Motor neuron (in vitro differentiated cells): ENCODE results near the gene ARHGAP19. TPM values are rescaled to one million over a fixed set of nuclear protein-coding genes. Genes with fewer than 3 reads are reported as not detected.

Experiments
- ATAC-seq, 8 experiments: fragments of 200-7000 bp; cut with Tn5 transposase; replicated peaks in 6 of 8; 2 replicates each; pipeline ENCODE4 v1.8.0; 2021; ENCODE audit warnings: mild to moderate bottlenecking in 8 of 8, moderate library complexity in 8 of 8
- H3K27ac ChIP-seq, 2 donors: fragments of 250-450 bp; sonication (Bioruptor Pico); 2 replicates each; pipeline ENCODE4 v1.9.0; 2021; ENCODE audit warnings: antibody characterized with exemption in 2 of 2, mild to moderate bottlenecking in 2 of 2, moderate library complexity in 1 of 2
- H3K4me1 ChIP-seq, 2 donors: fragments of 250-450 bp; sonication (Bioruptor Pico); replicated peaks in 1 of 2; 2 replicates each; pipeline ENCODE4 v1.6.1; 2021; ENCODE audit warnings: antibody characterized with exemption in 2 of 2, mild to moderate bottlenecking in 2 of 2, moderate library complexity in 1 of 2
- H3K4me3 ChIP-seq, 5 donors: fragments of 250-450 bp; sonication (Bioruptor Pico); 2 replicates each; pipeline ENCODE4 v1.9.0; 2021; ENCODE audit warnings: antibody characterized with exemption in 5 of 5, mild to moderate bottlenecking in 5 of 5, moderate library complexity in 4 of 5
- WGBS, 10 experiments: fragments of 450-650 bp; shearing (Covaris generic); methylation state at CpG; one replicate each; pipeline ENCODE4 v1.0.0; 2022; 5-methylcytosine and 5-hydroxymethylcytosine counted together
- in situ Hi-C, 9 experiments: fragments of 400-800 bp; cut with MboI; loops; one replicate each; pipeline ENCODE4 v1.15.0; 2021; ENCODE audit warnings: low sequenced_read_pairs in 9 of 9, low pct_unique_long_range_greater_than_20kb in 2 of 9; ENCODE audit not compliant: unreplicated experiment in 9 of 9
- total RNA-seq, 8 experiments: library from RNA; unstranded; fragments of 300-600 nt; gene quantifications; 2 replicates each; pipeline versions ENCODE4 v1.2.3 to v1.2.4, GENCODE V29; 2022

The ARHGAP19 gene
- total RNA-seq, 8 experiments from 2014 or later: 2.4 to 18.0 (median 11.9) TPM

DNA sequence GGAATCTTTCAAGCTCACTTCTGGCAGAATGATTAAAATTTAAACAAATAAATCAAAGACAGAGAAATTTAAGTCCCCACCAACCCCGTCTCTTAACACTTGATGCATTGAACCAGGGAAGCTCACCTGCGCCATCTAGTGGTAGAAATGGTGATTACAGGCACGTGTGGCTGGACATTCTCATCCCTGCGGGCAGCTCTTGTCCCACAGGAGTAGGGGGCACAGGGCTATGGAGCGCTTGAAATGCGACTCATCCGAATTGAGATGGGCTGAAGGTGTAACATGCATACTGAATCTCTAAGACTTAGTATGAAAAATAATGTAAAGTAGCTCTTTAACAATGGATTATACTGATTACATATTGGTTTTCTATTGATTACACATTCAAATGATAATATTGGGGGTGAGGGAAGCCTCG, 81.9 kb downstream of the ARHGAP19 start:
- 3 to 33% (median 12%) methylated on average over 1 to 7 of the region's 8 CpGs; no CpG with 5 or more reads in 2 of the 10 experiments for WGBS, 10 experiments
- in situ Hi-C loops: loop anchor here in 4 of 9 experiments (10.0 to 25.0 kb wide), 4 partner anchors 136 to 823 kb away; no protein-coding TSS in a partner anchor
- no peak overlapping the region for H3K4me3 ChIP-seq
- peak in 7 of 8 experiments; percentile 51 to 89 (median 73) for ATAC-seq
- H3K27ac ChIP-seq: no peak overlapping the region
- peaks cover 0 to 2% of the 10 kb centered on the region in 2 donors for H3K4me1 ChIP-seq

DNA sequence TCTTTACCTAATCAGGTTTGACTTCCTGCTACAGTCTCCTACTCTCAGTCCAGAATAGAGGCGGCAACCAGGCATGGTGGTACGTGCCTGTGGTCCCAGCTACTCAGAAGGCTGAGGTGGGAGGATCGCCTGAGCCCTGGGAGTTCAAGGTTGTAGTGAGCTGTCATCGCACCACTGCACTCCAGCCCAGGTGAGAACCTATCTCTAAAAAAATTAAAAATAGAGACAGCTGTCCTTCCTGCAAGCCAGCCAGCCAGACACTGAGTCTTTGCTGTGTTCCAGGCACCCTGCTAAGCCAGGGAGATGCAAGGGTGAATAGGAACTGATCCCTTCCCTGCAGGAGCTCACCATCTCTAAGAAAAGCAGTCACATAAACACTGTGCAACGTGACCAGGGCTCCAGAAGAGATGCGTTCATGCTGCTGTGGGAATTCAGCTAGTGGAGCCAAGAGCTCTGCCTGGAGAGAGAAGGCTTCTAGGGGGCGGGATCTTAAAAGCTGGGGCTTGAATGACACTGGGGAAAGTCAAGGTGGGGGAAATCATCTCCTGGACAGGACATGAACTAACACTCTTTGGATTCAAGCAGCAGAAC, 84.6 kb downstream of the ARHGAP19 start:
- Histone ChIP-seq H3K4me3 (no peak overlapping the region), H3K4me1 (peaks cover 0 to 2% of the 10 kb centered on the region in 2 donors), H3K27ac (no peak overlapping the region)
- 0 to 68% (median 57%) methylated on average over 1 to 3 of the region's 7 CpGs; no CpG with 5 or more reads in 3 of the 10 experiments for WGBS, 10 experiments
- in situ Hi-C loops: loop anchor here in 6 of 9 experiments (10.0 to 25.0 kb wide), 4 partner anchors 133 to 821 kb away; no protein-coding TSS in a partner anchor
- ATAC-seq: peak in 2 of 8 experiments; percentile 26 to 33

DNA sequence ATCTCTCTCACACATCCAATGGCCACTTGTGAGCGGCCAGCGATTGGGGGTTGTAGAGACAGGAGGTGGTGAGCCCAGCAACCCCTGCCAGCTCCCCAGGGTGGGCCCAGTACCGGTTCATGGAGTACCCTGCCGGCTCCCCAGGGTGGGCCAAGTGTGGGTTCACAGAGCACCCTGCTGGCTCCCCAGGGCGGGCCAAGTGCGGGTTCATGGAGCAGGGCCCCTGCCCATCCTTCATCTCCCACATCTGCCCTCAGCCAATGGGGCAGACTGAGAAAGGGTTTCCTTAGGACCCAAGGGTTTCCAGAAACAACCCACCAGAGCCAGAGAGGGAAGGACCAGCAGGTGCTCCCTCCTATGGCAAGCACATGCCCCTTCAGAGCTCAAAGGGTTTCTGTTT, 85.3 kb downstream of the ARHGAP19 start:
- 80 to 100% (median 96%) methylated on average over 2 of the region's 6 CpGs; no CpG with 5 or more reads in 6 of the 10 experiments for WGBS, 10 experiments

DNA sequence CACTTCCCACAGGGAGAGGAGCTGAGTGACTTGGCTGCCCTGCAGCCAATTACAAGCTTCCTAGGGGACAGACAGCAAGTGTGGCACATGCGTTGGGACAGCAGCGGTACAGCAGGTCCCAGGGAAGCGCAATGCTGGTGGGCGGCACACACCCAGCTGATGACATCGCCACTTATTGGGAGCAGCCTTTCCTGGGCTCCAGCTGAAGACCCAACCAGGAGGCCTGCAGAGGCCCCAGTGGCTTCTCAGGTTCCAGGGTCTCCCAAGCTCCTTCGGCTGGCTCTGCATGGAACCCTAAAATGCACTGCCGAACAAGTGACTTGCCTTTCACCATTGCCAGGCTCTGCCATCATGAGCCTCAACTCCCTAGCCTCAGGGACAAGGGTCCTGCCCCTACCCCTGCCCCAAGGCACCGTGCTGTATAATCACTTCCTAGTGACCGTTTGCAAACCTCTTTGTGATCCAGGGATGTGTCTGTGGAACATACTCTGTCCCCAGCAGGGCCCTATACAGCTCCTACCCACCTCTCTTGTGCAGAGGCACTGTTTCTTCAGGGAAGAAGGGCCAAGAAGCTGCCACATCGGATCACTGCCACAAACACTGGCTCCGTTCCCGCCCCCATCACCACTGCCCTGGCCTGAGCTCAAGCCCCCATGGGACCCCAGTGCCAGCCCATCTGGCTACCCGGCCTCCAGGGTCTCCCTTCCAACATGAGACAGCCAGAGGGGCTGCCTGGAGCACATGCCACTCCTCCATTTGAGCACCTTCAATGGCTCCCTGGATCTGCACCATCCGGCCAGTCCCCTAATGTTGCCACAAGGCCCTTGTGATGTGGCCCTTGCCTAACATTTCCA, 87.4 kb downstream of the ARHGAP19 start:
- Histone ChIP-seq H3K4me1 (no peaks in the 10 kb centered on the region), H3K4me3 (no peak overlapping the region), H3K27ac (no peak overlapping the region)
- WGBS, 10 experiments: 30 to 96% (median 90%) methylated on average over 2 to 9 of the region's 14 CpGs; no CpG with 5 or more reads in 5 of the 10 experiments
- in situ Hi-C loops: loop anchor here in 6 of 9 experiments (10.0 to 25.0 kb wide), 4 partner anchors 130 to 818 kb away; no protein-coding TSS in a partner anchor
- ATAC-seq: peak in 5 of 8 experiments; percentile 26 to 49 (median 37)

More for the DNA sequence above, 85.3 kb downstream of the ARHGAP19 start:
- peak in 1 of 8 experiments; percentile 37 for ATAC-seq
- Histone ChIP-seq H3K27ac (no peak overlapping the region), H3K4me3 (no peak overlapping the region), H3K4me1 (peaks cover 0 to 2% of the 10 kb centered on the region in 2 donors)
- in situ Hi-C loops: loop anchor here in 6 of 9 experiments (10.0 to 25.0 kb wide), 4 partner anchors 132 to 820 kb away; no protein-coding TSS in a partner anchor

DNA sequence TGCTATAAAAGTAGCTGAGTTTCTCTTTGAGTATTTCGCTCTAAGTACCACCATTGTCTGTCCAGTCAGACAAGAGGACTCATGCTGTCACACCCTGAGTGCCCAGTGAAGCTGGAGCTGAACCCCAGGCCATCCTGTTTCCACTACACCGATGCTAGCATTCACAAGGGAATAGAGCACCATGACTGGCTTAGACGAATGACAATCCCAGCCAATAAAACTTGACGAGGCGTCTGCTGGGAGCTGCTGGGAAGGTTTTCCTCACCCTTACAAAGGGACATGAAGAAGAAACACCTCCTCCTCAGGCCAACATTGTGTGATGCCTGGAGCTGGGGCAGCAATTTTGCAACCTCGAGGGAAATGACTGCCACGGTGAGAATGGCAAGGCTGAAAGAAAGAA, 89.2 kb downstream of the ARHGAP19 start:
- 33 to 93% (median 80%) methylated on average over 1 to 3 of the region's 7 CpGs; no CpG with 5 or more reads in 5 of the 10 experiments for WGBS, 10 experiments
- Histone ChIP-seq H3K4me1 (no peaks in the 10 kb centered on the region), H3K27ac (no peak overlapping the region), H3K4me3 (no peak overlapping the region)
- no peak for ATAC-seq
- in situ Hi-C loops: loop anchor here in 6 of 9 experiments (10.0 to 25.0 kb wide), 4 partner anchors 128 to 816 kb away; no protein-coding TSS in a partner anchor

DNA sequence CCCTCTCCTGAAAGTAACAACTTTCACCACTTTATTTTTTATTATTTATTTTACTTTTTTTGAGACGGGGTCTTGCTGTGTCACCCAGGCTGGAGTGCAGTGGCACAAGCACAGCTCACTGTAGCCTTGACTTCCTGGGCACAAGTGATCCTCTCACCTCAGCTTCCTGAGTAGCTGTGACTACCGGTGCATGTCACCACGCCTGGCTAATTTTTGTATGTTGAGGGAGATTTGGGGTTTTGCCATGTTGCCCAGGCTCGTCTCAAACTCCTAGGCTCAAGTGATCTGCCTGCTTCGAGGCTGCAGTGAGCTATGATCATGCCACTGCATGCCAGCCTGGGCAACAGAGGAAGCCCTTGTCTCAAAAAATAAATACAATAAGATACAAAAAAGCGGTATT, 91.8 kb downstream of the ARHGAP19 start:
- no peak overlapping the region for H3K4me3 ChIP-seq
- 11 to 100% (median 81%) methylated on average over 1 to 4 of the region's 6 CpGs for WGBS, 10 experiments
- ATAC-seq: no peak
- H3K27ac ChIP-seq: no peak overlapping the region
- in situ Hi-C loops: loop anchor here in 6 of 9 experiments (10.0 to 25.0 kb wide), 4 partner anchors 126 to 813 kb away; no protein-coding TSS in a partner anchor
- peaks cover 3 to 6% of the 10 kb centered on the region in 2 donors for H3K4me1 ChIP-seq

DNA sequence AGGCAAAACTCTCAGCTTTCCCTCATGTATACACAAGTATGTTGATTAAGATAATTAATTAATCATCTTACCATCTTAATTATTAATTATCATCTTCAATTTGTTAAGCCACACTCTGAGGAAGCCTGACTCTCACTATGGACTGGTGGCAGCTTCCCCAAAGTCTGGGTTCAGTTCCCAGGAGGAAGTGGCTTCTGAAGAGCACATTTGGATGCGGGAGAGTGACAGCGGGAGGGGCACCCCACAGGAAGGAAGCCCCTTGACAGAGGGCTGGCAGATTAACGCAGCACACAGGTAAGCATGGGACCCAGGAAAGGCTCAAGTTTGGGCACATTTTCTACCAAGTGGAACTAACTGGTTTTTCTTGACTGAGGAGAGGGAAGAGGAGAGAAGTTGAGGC, 93.3 kb downstream of the ARHGAP19 start:
- Histone ChIP-seq H3K4me3 (no peak overlapping the region), H3K4me1 (peaks cover 3 to 7% of the 10 kb centered on the region in 2 donors), H3K27ac (no peak overlapping the region)
- ATAC-seq: no peak
- in situ Hi-C loops: loop anchor here in 3 of 9 experiments (10.0 to 25.0 kb wide), 2 partner anchors 112 to 124 kb away; no protein-coding TSS in a partner anchor
- 0 to 83% (median 60%) methylated on average over 1 to 3 of the region's 3 CpGs; no CpG with 5 or more reads in 3 of the 10 experiments for WGBS, 10 experiments

DNA sequence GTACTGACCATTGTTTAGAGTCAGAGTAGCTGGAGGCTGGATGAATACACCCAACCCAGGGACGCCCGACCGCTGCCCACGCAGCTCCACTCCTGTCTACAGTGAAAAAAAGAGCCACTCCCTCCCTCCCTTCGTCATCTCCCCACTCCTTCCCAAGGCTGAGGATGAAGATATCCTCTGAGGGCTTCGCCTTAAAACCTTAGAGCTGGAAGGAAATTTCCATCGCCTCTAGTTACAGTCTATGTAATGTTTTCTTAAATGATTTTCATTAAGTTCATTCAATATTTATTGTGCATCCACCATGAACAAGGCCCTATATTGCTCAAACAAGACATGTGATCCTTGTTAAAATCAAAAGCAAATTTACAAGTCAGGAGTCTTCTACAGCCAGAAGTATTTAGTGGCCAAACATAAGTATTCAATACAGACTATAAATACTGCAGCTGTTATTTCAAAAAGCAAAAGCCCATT, 95.4 kb downstream of the ARHGAP19 start:
- Histone ChIP-seq H3K27ac (no peak overlapping the region), H3K4me3 (no peak overlapping the region), H3K4me1 (peaks cover 3 to 12% of the 10 kb centered on the region in 2 donors)
- peak in 3 of 8 experiments; percentile 46 to 92 (median 79) for ATAC-seq
- WGBS, 10 experiments: 0 to 100% (median 83%) methylated on average over 1 to 7 of the region's 7 CpGs; no CpG with 5 or more reads in 1 of the 10 experiments
- in situ Hi-C loops: loop anchor here in 3 of 9 experiments (10.0 to 25.0 kb wide), 2 partner anchors 110 to 122 kb away; no protein-coding TSS in a partner anchor

DNA sequence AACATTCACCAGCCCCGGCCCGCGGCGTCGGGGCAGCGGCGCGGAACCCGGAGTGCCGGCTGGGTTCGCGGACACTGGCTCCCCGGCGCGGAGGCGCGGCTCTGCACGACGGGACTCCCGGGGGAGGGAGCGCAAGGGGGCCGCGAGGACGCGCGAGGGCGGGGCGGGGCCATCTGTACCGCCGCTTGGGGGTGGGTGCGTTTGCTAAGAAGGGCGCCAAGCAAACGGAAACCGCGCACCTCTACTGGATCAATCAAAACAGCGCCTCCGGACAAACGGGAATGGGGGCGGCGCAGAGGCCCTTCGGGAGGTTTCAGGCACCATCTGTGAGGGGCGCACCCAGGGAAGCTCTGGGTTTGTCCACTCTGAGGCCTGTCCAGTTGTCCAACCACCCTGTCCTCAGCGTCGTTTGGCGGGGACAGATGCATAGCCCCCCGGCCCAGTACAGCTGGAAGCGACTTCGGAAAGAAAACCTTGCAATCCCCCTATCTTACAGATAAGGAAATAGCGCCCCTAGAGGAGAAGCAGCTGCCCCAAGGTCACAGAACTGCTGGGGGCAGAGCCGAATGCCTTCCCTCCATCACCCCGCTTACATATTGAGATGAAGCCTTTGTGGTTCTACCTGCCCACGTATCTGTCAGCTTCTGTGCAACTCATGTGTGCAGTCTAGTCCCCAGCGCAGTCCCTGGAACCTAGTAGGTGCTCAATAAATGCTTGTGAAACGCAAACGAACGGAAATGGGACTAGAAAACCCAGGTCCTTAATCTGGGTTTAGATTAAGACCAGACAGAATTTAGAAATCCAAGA, 96.0 kb downstream of the ARHGAP19 start:
- H3K4me1 ChIP-seq: peaks cover 3 to 12% of the 10 kb centered on the region in 2 donors
- H3K27ac ChIP-seq: peak overlapping the region in 1 of 2 donors; percentile 22
- 4 to 57% (median 11%) methylated on average over 4 to 9 of the region's 56 CpGs; no CpG with 5 or more reads in 3 of the 10 experiments for WGBS, 10 experiments
- ATAC-seq: peak; percentile 73 to 93 (median 86)
- in situ Hi-C loops: loop anchor here in 3 of 9 experiments (10.0 to 25.0 kb wide), 2 partner anchors 109 to 122 kb away; no protein-coding TSS in a partner anchor
- H3K4me3 ChIP-seq: peak overlapping the region; percentile 21 to 32 (median 26)

DNA sequence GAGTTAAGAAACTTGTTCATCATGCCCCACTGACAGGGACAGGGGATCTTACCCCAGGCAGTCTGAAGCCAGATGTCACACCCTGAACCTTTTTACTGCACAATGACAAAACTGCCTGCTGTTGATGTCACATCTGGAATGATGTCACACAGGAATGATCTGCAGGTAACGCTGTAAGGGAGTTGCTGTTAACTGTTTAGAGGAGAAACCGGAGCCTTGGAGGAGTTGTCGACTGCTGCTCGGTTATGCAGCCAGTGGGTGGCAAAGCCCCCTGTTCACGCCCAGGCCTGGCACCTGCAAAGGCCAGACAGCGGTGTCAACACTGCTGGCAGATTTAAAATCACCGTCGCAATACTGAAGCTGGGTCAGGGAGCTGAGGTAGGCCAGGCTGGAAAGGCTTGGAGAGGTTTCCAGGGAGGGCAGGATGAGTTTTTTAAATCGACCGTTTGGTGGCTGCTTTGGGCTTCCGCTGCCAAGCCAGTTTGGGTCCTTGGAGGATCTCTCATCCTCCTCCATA, 96.7 kb downstream of the ARHGAP19 start:
- peak overlapping the region; percentile 21 to 32 (median 26) for H3K4me3 ChIP-seq
- peak overlapping the region in 1 of 2 donors; percentile 22 for H3K27ac ChIP-seq
- peaks cover 3 to 12% of the 10 kb centered on the region in 2 donors for H3K4me1 ChIP-seq
- peak in 4 of 8 experiments; percentile 25 to 46 (median 37) for ATAC-seq
- in situ Hi-C loops: loop anchor here in 3 of 9 experiments (10.0 to 25.0 kb wide), 2 partner anchors 108 to 121 kb away; no protein-coding TSS in a partner anchor
- 7 to 80% (median 44%) methylated on average over 1 to 6 of the region's 11 CpGs; no CpG with 5 or more reads in 2 of the 10 experiments for WGBS, 10 experiments

DNA sequence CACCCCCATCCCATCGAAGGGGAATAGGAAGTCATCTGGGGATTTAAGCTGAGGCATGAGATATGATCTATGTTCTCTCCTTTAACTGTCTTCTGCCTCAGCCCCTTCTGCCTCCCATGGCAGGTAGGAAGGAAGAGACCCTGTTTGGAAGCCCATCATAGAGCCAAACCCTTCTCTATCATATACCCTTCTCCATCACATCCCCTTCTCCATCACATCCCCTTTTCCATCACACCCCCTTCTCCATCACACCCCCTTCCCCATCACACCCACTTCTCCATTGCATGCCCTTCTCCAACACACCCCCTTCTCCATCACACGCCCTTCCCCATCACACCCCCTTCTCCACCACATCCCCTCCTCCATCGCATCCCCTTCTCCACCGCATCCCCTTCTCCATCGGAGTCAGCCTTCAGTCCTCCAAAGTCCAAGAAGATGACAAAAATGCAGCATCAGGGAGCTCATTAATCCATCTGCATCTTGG, 99.4 kb downstream of the ARHGAP19 start:
- H3K4me3 ChIP-seq: no peak overlapping the region
- in situ Hi-C loops: loop anchor here in 3 of 9 experiments (10.0 to 25.0 kb wide), 2 partner anchors 106 to 118 kb away; no protein-coding TSS in a partner anchor
- ATAC-seq: no peak
- no peak overlapping the region for H3K27ac ChIP-seq
- peaks cover 18 to 21% of the 10 kb centered on the region in 2 donors for H3K4me1 ChIP-seq
- WGBS, 10 experiments: 25 to 100% (median 60%) methylated on average over 1 of the region's 5 CpGs; no CpG with 5 or more reads in 5 of the 10 experiments
